ENCODE measurements around the gene FASTK.

Gene FASTK

DNA sequence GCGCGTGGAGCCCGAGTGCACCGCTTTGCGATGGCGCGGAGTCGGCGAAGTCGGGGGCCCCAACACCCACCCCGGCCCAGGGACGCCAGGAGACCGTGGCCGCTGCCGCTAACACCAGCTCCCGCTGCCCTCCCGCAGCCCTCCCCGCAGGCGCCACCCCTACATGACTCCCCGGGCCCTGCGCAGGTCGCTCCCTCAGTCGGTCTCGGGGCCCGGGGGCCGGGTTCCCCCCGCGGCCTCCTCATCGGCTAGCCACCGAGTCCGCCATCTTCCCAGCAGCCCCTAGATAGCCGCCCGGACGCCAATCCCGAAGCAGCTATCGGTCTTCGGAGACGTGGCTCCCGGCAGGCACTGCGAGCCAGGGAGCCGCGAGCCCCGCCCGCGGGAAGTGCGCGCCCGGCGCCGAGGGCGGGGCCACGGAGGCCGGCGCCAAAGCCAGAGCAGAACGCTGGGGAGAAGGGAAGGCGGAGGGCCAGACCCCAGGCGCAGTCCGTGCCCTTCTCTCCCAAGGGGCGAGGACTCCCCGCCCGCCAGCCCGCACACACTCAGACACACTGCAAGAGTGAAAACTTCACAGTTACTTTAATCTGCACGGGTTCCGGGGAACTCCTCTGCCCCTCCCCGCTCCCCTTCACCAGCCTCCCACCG is at the start of gene FASTK:
TSS of gene FASTK (minus strand) at position 288 of the 648 bp plus-strand sequence. CDS start at position 245, 43 bp downstream.
- DNase-seq (ENCODE audit: low read depth in 3 of 3, low spot score in 1 of 3), result peak; percentile 72 to 80 (median 74)

DNA sequence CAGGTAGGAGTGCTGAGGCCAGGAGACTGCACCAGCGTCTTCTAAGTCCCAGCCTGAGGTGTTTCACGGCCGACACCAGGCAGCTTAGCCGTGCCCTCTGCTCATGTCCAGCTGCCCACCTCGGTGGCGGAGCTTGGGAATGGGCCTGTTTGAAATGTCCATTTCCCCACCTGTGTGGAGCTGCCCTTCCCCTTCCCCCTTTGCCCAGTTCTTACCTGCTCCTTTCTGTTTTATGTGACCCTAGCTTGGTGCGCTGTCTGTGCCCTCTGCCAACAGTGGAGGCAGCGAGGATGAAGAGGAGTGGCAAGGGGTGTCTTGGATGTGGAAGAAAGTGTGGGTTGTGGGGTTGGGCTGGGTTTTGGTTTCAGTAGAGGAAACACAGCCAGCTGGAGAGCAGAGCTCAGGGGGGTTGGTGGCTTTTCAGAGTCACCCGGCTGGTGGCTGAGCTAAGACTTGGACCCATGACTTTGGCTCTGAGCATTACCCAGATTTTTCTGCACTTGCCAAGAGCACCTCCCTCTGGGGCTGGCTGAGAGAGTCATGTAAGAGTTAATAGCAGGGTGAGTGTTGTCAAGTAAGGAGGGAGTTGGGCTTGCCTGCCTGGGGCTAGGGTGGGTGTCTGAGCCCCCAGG is 49.5 kb upstream of the FASTK start:
- DNase-seq (ENCODE audit: low read depth in 3 of 3, low spot score in 1 of 3), result no peak

GRCh38 chr7:151129117-151129959 is 48.7 kb upstream of the FASTK start:
- DNase-seq (ENCODE audit: low read depth in 3 of 3, low spot score in 1 of 3), result no peak

DNA sequence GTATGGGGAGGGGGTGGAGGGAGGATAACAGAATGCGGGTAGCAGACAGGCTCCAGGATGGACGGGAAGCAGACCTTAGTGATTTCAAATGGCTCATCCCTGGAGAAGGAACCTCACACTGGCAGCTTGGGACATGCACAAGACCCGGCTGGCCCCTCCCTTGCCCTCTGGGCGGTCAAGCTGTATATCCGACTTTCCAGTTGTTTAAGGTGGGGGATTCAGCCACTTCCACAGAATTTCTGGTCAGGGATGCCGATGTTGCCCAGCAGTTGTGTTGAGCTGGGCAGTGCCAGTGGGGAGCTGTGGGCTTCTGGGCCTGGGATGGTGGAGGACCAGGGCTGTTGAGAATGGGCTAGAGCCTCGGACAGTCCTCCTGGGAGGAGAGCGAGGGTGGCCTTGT is 48.1 kb upstream of the FASTK start:
- no peak for DNase-seq (ENCODE audit: low read depth in 3 of 3, low spot score in 1 of 3)

DNA sequence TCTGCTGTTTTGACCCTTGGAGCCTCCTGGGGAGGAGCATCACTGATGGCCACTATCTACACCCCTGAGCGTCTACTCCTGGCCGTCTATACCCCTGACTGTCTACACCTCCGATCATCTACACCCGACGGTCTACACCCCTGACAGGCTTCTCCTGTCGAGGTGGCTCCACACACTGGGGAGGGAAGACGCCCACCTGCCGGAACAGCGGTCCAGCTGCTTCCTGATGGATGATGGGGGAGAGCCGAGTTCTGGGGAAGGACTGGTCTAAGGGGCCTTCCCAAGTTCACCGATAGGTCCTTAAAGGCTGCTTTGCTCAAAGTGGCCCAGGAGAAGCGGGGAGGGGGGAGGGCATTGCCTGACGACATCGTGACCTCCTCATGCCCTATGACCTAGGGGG is 47.5 kb upstream of the FASTK start:
- no peak for DNase-seq (ENCODE audit: low read depth in 3 of 3, low spot score in 1 of 3)

DNA sequence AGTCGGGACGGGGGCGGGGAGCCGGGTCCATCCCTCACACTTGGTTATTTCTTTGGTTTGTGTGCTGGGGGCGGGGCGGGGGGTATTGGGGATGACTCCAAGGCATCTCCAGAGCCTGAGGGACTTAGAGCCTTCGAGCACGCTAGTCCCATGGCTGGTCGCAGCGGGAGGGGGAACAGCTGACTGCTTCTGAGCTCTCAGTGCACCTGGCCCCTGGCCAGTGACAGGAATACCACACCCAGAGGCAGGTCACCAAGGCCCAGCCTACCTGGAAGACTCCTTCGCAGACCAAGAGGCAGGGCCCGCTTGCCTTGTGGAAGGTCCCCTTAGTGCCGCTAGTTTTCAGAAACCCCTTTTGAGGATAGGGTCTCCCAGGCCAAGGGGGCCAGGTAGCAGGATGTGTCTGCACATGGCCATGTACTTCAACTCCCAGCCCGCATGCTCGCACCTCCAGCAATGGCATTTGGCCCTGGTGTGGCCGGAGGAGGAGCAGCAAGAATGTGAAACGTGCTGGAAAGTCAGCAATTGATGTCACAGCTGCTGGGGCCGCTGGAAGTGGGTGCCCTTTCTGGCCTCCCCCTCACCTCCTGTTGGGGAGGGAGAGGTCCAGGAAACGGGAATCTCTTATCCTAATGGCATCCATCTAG is 46.0 kb upstream of the FASTK start:
- DNase-seq (ENCODE audit: low read depth in 3 of 3, low spot score in 1 of 3), result no peak

DNA sequence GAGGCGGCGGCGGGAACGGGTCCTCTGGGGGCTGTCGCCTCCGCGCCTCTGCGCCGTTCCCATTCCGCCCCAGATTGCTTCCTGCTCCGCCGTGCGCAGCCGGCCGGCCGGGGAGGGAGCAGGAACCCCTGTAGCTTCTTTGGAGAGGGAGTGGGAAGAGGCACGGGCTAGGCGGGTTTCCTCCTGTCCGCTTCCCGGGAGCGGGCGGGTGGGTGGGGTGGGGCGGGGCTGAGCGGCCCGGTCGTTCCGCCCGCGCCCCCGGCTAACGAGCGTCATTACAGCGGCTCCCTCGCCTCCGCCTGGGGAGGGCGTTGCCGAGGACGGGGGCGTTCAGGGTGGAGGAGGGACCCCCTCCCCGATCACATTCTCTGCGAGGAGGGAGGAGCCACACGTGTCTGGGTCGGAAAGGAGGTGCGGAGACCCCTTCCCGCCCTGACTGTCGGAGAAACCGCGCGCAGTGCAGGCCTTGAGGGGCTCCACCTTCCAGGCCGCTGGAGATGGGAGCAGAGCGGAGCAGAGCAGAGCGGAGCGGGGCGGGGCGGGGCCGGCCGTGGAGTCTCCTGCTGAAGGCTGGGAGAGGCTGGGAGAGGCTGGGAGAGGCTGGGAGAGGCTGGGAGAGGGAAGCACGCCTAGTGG is 45.4 kb upstream of the FASTK start:
- no peak for DNase-seq (ENCODE audit: low read depth in 3 of 3, low spot score in 1 of 3)

- no peak for DNase-seq (ENCODE audit: low read depth in 3 of 3, low spot score in 1 of 3)
Measured at GRCh38 chr7:151125470-151125845, 44.8 kb upstream of the FASTK start.

GRCh38 chr7:151124899-151125399 is 44.3 kb upstream of the FASTK start:
- DNase-seq (ENCODE audit: low read depth in 3 of 3, low spot score in 1 of 3), result no peak

- DNase-seq (ENCODE audit: low read depth in 3 of 3, low spot score in 1 of 3), result no peak
Measured at GRCh38 chr7:151124481-151124880, 43.9 kb upstream of the FASTK start.

GRCh38 chr7:151123822-151124464 is 43.3 kb upstream of the FASTK start:
- peak; percentile 46 to 74 (median 69) for DNase-seq (ENCODE audit: low read depth in 3 of 3, low spot score in 1 of 3)

- DNase-seq (ENCODE audit: low read depth in 3 of 3, low spot score in 1 of 3), result no peak
Measured at GRCh38 chr7:151123158-151123821, 42.7 kb upstream of the FASTK start.

DNA sequence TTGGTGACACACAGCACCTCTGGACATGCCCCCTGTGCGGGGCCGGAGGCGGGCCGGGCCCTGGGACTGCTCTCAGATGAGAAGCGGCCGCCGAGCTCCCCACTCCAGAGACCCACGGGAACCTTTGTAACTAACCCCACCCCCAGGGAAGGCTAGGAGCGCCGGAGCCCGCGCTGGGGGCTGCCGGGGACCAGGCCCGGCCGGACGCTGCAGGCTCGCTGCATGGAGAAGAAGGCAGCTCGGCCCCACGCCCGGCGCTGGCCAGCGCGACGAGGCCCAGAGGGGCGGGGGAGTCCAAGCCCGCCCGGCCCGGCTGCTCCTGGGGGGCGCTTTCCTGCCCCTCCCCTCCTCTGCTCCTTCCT is 42.2 kb upstream of the FASTK start:
- DNase-seq (ENCODE audit: low read depth in 3 of 3, low spot score in 1 of 3), result no peak

- DNase-seq (ENCODE audit: low read depth in 3 of 3, low spot score in 1 of 3), result no peak
Measured at GRCh38 chr7:151122276-151122675, 41.7 kb upstream of the FASTK start.

DNA sequence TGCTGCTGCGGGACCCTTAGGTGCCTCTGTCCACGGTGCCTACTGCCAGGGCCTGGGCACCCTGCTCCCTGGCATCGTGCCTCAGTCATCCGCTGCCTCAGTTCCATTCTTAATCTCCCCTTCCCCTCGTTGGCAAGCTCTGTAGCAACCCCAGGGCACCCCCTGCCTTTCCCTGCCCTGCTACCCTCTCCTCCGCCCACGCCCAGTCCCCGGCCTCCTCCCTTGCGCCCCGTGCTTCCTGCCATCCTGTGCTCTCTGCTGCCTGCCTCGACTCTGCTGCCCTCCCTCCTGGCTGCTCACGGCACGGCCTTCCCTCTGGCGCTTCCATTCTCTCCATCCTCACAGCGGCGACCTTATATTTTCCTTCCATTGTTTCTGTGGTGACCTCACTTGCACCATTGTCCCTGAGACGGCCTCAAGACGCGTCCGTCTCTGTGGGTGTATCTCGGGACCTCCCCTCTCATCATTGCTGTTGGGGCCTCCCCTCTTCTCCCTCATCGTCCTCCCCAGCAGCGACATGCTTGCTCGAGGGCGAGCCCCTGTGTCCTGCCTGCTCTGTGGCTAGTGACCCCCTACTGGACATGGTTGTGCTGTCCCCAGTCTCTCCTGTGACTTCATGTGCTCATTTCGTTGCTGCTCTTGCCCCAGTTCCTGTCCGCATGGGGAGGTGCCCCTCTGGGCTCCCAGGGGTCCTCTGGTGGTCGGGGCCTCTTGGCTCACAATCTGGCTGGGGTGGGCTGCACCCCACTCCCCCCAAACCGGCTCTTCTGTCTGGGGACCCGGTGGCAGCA is 41.0 kb upstream of the FASTK start:
- no peak for DNase-seq (ENCODE audit: low read depth in 3 of 3, low spot score in 1 of 3)

DNA sequence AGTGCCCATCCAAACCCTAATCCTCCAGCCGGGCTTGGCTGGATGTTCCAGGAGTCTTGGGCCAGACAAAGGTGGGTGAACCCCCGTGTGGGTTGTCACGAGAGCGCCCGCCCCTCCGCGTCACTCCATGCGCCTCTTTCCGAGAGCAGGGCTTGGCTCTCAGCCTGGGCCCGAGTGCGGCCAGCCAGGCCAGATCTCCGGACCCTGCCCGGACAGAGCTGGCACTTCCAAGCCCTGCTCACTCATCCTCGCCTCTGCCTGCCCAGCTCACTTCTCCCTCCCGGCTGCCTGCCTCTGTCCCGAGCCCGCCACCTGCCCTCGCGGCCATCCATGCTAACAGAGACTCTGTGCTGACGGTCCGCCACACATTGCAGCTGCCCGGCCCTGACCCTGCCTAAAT is 40.3 kb upstream of the FASTK start:
- DNase-seq (ENCODE audit: low read depth in 3 of 3, low spot score in 1 of 3), result no peak

- no peak for DNase-seq (ENCODE audit: low read depth in 3 of 3, low spot score in 1 of 3)
Measured at GRCh38 chr7:151119902-151120301, 39.3 kb upstream of the FASTK start.

DNA sequence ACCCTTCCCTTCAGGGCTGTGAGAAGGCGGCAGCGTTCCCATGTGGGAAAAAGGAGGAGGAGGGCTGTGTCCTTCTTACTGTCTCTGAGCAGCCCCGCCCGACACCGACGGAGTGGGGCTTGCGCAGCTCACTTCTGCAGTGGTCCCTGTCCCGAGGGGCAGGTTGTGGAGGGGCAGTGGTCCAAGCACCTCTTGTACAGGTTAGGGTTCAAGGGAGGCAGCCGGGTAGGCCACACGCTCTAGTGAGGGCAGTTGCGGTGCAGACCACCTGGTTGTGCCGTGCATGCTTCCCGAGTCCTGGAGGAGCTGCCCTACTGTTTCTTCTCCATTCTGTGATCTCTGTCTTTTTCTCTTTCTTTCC is 38.4 kb upstream of the FASTK start:
- DNase-seq (ENCODE audit: low read depth in 3 of 3, low spot score in 1 of 3), result no peak

All from stimulated activated CD4-positive, alpha-beta T cell treated with anti-CD3 and anti-CD28 coated beads, TNF-alpha, amount 100 ng/mL, for 1 hour (primary cell).